HG02623 (cell line): ENCODE results near the gene OR7G3.

Experiments
- ATAC-seq: cut with Tn5 transposase; IDR thresholded peaks from one replicate; pipeline ENCODE4 v1.9.1; 2021; ENCODE audit warnings: moderate library complexity; ENCODE audit not compliant: unreplicated experiment

Gene OR7G3

DNA sequence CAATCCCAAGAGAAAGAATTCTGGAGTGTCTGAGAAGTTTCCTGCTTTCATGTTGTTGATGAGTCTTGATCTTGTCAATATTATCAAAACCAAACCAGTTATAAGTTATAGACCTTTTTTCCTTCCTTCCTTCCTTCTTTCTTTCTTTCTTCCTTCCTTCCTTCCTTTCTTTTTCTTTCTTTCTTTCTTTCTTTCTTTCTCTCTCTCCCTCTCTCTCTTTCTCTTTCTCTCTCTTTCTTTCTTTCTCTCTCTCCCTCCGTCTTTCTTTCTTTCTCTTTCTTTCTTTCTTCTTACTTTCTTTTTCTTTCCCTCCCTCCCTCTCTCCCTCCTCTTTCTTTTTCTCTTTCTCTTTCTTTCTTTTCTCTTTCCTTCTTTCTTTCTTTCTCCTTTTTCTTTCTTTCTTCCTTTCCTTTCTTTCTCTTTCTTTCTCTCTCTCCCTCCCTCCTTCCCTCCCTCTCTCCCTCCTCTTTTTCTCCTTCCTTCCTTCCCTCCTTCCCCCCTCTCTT lies at the start of gene OR7G3:
TSS of gene OR7G3 (minus strand) at position 51 of the 506 bp plus-strand sequence. CDS start at position 51, 0 bp downstream.
- ATAC-seq: no peak

- no peak for ATAC-seq
These were observed 48.6 kb upstream of the OR7G3 start for GRCh38 chr19:9175326-9175725.

GRCh38 chr19:9171393-9171991 lies 44.7 kb upstream of the OR7G3 start:
- ATAC-seq: no peak

DNA sequence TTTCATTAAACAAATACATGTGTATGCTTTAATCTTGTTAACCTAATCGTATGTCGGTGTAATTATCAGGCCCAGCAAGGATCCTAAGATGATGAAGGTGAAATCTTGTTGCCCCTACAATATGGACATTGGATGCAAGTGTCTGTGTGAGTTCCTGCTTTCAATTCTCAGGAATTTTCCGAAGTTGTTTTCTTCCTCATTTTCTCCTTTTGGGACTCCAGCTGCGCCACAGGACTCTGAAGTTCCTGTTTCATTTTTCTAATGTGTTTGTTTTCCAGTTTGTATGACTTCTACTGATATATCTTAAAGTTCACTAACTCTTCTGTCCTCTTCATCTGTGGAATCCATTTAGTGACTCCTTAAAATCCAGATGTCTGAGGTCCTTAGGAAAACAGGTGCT lies 40.1 kb upstream of the OR7G3 start:
- ATAC-seq: no peak

- ATAC-seq: no peak
These were observed 38.5 kb upstream of the OR7G3 start for GRCh38 chr19:9165261-9165660.

- no peak for ATAC-seq
These were observed 34.7 kb upstream of the OR7G3 start for GRCh38 chr19:9161427-9161826.

- no peak for ATAC-seq
These were observed 33.1 kb upstream of the OR7G3 start for GRCh38 chr19:9159891-9160290.

- ATAC-seq: no peak
These were observed 29.6 kb upstream of the OR7G3 start for GRCh38 chr19:9156304-9156703.

- ATAC-seq: no peak
These were observed 28.8 kb upstream of the OR7G3 start for GRCh38 chr19:9155591-9155990.

DNA sequence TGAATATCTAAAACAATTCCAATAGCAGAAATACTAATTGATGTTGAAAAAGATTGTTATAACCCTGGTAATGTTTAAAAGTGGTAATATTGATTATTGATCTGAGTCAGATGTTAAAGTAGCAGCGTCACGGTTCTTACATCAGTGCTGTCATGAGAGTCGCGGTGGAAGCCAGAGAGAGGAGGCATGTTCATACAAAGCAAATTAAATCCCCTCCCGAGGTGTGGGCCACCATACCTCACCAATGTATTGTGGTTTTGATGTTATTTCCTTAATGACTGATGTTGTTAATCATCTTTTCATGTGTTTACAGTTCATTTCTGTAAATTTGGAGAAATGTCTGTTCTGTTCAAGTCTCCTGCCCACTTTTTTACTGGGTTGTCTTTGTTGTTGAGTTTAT lies 24.6 kb upstream of the OR7G3 start:
- ATAC-seq: no peak

DNA sequence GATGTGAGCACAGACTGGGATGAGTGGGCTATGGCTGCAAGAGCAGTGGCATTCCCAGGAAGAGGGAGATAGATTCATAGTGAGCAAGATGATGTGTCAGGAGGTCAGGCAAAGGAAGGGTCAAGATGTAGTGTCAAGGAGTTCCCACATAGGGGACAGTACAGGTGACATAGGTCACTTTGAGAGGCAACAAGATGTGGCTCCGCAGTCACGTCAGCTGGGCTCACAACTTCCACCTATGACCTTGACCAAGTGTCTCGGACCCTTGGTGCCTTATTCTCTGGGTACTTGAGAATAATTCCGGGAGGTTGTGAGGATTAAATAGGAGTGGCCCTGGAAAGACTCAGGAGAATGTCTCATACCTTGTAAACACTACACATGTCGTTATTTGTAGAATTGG lies 23.9 kb upstream of the OR7G3 start:
- no peak for ATAC-seq

DNA sequence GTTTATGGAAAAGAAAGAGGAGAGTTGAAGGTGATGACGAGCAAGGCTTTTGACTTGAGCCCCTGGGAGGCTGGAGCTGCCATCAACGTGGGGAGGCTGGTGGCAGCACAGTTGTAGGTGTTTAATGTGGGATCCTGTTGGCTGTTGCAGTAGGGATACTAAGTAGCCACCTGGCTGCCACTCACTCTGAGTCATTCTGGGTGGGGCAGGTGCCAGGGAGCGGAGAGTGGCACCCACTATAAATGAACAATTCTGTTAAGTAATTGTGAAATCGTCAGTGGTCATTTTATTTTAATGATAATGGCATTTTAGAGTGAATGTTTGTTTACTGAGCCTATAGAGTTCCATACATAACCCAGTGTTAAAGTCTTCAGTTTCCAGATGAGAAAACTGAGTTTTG lies 23.2 kb upstream of the OR7G3 start:
- ATAC-seq: no peak

- ATAC-seq: no peak
These were observed 21.9 kb upstream of the OR7G3 start for GRCh38 chr19:9148697-9149096.

GRCh38 chr19:9146882-9147281 lies 20.1 kb upstream of the OR7G3 start:
- ATAC-seq: no peak

GRCh38 chr19:9144920-9145319 lies 18.2 kb upstream of the OR7G3 start:
- ATAC-seq: no peak

DNA sequence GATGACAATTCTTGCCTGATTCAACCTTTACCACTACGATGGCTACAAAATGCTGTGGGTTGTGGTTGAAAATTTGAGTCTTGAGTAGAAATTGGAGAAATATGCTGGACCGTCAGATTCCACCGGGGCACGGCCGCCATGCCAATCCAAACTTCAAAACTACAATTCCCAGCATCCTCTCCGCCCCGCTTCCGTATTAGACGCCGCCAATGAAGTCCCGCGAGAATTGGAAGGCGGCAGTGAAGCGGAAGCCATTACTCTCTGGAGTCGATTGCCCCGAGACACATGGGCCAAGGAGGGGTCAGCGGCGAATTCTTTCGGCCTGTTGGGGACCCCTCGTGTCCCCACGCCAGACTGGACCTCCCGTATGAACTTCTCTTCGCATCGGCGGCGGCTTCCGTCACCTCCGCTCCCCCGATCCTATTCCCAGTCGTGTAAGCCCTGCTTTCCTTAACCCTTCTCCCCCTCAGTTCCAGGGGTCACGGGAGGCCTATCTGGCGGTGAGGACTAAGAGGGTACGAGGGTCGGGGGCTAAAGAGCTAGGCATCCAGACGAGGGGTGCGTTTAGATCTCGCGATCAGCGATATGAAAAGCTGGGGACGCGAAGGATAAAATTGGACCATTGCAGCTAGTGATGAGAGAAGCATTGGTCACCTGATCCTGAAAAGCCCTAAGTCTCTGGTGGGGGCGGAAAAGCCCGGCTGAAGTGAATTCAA lies 13.6 kb upstream of the OR7G3 start, which contains the start of gene ZNF317:
TSS of gene ZNF317 (plus strand) at position 239 of the 716 bp plus-strand sequence. CDS start 15,620 bp downstream, outside the sequence.
- peak; percentile 92 for ATAC-seq

DNA sequence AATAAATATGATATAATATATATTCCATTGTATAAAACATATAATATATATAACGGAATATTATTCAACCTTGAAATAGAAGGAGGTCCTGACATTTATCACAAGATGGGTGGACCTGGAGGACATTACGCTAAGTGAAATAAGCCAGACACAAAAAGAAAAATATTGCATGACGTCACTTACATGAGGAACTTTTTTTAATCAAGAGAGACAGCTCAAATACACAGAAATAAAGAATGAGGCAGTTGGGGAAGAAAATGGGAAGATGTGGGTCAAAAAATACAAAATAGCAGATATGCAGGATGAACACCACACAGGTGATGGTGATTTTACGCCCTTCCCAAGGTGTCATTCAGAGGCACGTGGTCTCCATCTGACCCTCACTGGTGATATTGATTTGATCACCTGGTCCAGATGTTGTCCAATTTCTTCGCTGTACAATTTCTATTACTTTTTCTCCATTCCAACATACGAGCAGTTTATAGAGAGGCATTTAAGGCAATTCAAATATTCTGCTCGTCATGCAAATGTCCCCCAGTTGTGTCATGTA lies 12.9 kb upstream of the OR7G3 start:
- ATAC-seq: no peak

GRCh38 chr19:9132422-9132821 lies 5.7 kb upstream of the OR7G3 start:
- ATAC-seq: no peak

DNA sequence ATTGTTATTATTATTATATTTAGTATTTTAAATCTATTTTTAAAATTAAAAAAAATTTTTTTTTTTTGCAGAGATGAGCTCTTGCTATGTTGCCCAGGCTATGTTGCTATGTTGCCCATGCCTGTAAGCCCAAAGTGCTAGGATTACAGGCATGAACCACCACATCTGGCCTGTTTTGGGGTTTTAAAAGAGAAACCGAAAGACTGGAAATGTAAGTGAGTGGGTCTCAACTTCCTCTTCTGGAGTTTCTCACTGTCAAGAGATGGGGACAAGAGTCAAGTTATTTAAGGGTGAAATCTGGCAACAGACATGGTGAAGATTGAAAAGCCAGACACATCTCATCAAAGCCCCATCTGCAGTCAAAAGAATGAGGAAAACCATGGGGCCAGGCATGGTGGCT lies 4.2 kb upstream of the OR7G3 start:
- no peak for ATAC-seq

DNA sequence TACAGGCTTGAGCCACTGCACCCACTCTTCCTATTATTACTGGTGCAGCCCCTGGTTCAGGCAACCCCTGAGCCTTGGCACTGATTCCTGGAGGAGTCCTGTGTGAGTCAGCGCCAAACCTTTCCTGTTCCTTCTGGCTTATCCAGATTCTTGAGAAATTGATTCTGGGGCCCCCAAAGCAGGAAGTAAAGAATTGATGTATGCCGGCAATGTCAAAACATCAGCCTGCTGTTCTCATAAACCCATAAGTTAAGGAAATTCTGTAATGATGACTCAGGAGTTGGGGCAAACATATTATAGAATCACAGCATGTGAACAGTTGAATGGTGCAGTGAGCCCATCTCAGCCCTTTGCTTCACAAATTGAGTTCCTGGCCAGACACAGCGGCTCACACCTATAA lies 1.4 kb upstream of the OR7G3 start:
- ATAC-seq: no peak

DNA sequence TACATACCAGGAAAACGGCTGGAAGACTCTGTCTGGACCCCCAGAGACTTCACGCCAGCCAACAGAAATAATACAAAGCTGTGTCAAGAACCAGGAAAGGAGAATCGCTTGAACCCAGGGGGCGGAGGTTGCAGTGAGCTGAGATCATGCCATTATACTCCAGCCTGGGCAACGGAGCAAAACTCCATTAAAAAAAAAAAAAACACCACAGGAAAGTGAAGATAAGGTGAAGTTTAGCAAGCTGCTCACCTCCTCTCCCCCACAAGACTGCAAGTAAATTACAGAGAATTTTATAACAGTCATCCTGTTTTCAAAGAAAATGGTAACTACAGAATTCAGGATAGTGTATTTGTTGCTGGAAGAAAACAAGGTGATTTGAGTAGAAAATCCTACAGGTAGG lies 10.2 kb downstream of the OR7G3 start:
- no peak for ATAC-seq

- no peak for ATAC-seq
These were observed 11.4 kb downstream of the OR7G3 start, which contains the start of gene OR7G1 for GRCh38 chr19:9115307-9115813. OR7G1 (minus strand) TSS chr19:9115763; CDS start chr19:9115763, 0 bp downstream.
